ENCODE results near the gene TMTC4.
"Not testable (repeated sequence)": the region's sequence is repeated elsewhere in the genome, so short reads cannot be mapped to it uniquely, and the experiment has no call there.

TMTC4 gene

GRCh38 chr13:100627120-100627519, 47.5 kb downstream of the TMTC4 start:
- CTCF ChIA-PET, result interaction anchor here (1.1 kb wide), 1 partner anchor 55 kb away, joined by 8 read pairs; no protein-coding TSS in a partner anchor
- POLR2A ChIA-PET, result no interaction called here
- no peak overlapping the region for H3K4me3 ChIP-seq (ENCODE audit: low read depth, low read length)
- no peak for TF ChIP-seq CTCF (IDR thresholded peaks at IDR 0.05; ENCODE audit: insufficient read depth, low read length, missing control alignments)
- DNase-seq (ENCODE audit: low read depth, low spot score), result no peak

GRCh38 chr13:100625447-100625846, 49.1 kb downstream of the TMTC4 start:
- no peak for DNase-seq (ENCODE audit: low read depth, low spot score)
- no peak for TF ChIP-seq CTCF (IDR thresholded peaks at IDR 0.05; ENCODE audit: insufficient read depth, low read length, missing control alignments)
- POLR2A ChIA-PET, result interaction anchor here (1.0 kb wide), 1 partner anchor 49 kb away, joined by 3 read pairs; the partner anchor contains the start of gene TMTC4
- H3K4me3 ChIP-seq (ENCODE audit: low read depth, low read length), result no peak overlapping the region
- CTCF ChIA-PET, result interaction anchor here (1.3 to 1.7 kb wide), 4 partner anchors 8 to 37 kb away, joined by 3 to 5 read pairs (median 4); partner anchors contain the start of gene GGACT

GRCh38 chr13:100620792-100621191, 53.8 kb downstream of the TMTC4 start:
- H3K4me3 ChIP-seq (ENCODE audit: low read depth, low read length), result no peak overlapping the region
- ChIA-PET POLR2A (no interaction called here), CTCF (interaction anchor here (0.9 kb wide), 1 partner anchor 9 kb away, joined by 3 read pairs; no protein-coding TSS in a partner anchor)

GRCh38 chr13:100619940-100620339, 54.7 kb downstream of the TMTC4 start:
- POLR2A ChIA-PET, result no interaction called here
- DNase-seq (ENCODE audit: low read depth, low spot score), result no peak
- TF ChIP-seq CTCF (IDR thresholded peaks at IDR 0.05; ENCODE audit: insufficient read depth, low read length, missing control alignments), result no peak
- CTCF ChIA-PET, result no interaction called here
- no peak overlapping the region for H3K4me3 ChIP-seq (ENCODE audit: low read depth, low read length)

More at GRCh38 chr13:100620792-100621191, 53.8 kb downstream of the TMTC4 start:
- TF ChIP-seq CTCF (IDR thresholded peaks at IDR 0.05; ENCODE audit: insufficient read depth, low read length, missing control alignments), result no peak
- DNase-seq (ENCODE audit: low read depth, low spot score), result no peak

GRCh38 chr13:100618897-100619296, 55.7 kb downstream of the TMTC4 start:
- CTCF ChIA-PET; POLR2A ChIA-PET; DNase-seq (ENCODE audit: low read depth, low spot score); H3K4me3 ChIP-seq (ENCODE audit: low read depth, low read length): not testable (repeated sequence)

GRCh38 chr13:100613031-100613430, 61.6 kb downstream of the TMTC4 start:
- CTCF ChIA-PET, result no interaction called here
- H3K4me3 ChIP-seq (ENCODE audit: low read depth, low read length), result no peak overlapping the region
- POLR2A ChIA-PET, result no interaction called here
- no peak for TF ChIP-seq CTCF (IDR thresholded peaks at IDR 0.05; ENCODE audit: insufficient read depth, low read length, missing control alignments)
- no peak for DNase-seq (ENCODE audit: low read depth, low spot score)

Measured in AG04449 (cell line).